Fibroblast of the conjunctiva (primary cell): ENCODE measurements around the gene APOA1.

Source experiments
- DNase-seq: peaks from one replicate; pipeline ENCODE4 v3.0.0-alpha.2; 2010; ENCODE audit warnings: low read depth

The APOA1 gene

GRCh38 chr11:116837231-116838091 lies at the start of gene APOA1:
TSS of gene APOA1 (minus strand) at chr11:116837622. CDS start at chr11:116837387, 235 bp downstream.
- DNase-seq = no peak

DNA sequence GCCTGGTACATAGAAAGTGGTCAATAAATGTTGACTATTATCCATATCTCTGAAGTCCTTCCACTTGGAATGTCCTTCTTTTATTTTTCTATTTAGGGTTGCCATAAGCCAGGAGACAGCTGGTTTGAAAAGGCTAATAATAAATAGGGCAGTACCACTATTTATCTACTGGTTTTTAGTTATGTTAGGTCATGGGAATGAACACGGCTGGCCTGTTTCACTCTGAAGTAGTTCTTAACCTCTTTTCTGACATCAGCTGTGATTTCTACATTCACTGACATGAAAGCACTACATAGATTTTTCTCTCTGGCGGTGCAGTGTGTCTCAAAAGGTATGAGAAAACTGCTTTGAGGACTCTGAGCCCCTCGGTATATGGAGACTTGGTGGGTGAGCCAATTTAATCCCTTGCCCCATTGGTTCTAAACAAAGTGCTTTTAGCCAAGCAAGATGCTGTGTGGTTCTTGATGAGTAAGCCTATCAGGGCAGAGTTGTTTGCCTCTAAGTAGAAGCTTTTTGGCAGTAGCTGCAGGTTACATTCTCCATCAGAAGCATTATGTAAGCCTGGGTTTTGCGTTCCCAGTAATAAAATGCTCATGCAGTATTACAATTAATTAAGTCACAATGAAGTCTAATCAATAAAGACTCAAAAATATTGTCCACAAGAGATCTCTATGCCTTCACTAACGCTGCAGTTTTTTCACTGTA lies 48.7 kb upstream of the APOA1 start:
- peak; percentile 30 for DNase-seq

DNA sequence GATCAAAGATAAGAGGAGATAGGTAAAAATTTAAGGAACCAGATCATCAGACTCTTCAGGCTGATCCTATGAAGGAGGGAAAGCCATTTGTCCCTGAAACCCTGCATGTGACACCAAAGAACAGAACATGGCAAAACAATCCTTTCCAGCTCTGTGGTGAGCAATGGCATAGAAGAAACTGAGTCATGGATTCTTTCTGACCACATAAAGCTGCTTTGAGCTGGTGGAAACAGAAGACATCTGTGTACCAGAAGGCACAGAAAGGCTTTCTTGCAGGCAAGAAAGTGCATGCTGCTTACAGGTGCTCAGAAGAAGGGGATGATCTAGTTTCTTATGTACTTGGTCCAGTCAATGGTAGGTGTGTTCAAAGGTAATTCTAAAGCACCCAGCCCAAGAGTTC lies 45.0 kb upstream of the APOA1 start:
- DNase-seq = no peak

GRCh38 chr11:116881143-116881542 lies 43.7 kb upstream of the APOA1 start:
- no peak for DNase-seq

GRCh38 chr11:116879800-116880625 lies 42.6 kb upstream of the APOA1 start:
- DNase-seq = peak; percentile 79

DNA sequence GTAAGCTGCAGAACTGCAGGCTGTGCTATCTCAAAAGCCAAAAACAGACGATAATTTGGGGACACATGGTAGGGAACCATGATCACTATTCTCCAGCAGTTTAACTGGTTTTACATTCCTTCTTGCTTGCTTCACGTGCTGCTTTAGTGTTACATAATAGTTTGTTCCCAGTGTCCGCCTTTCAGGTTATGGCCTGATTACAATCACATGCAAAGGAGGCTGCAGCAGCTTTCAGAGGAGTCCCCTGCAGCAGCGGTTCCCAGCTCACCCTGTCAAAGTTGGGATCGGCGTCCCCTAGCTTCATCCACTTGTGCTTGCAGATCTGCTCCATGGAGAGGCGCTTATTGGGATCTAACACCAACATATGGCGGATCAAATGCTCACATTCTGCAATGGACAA lies 39.2 kb upstream of the APOA1 start:
- no peak for DNase-seq

DNA sequence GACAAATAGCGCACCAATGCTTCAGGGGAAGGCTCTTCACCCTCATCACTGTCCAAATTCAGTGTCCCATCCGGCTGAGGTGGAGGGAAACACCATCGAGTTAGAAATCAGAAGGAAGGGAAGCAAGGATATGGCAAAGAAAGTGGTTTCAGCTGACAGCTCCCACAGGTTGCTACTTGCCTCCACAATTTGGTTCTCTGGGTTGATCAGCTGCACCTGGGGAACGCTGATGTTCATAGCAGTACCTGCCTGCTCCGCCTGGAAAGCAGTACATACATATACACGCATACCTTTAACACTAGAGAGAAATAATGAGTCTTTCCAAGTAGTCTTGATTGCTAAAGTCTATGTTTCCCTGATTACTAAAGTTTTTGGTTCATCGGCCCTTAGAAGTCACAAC lies 37.8 kb upstream of the APOA1 start:
- no peak for DNase-seq

GRCh38 chr11:116874251-116874650 lies 36.8 kb upstream of the APOA1 start:
- no peak for DNase-seq

DNA sequence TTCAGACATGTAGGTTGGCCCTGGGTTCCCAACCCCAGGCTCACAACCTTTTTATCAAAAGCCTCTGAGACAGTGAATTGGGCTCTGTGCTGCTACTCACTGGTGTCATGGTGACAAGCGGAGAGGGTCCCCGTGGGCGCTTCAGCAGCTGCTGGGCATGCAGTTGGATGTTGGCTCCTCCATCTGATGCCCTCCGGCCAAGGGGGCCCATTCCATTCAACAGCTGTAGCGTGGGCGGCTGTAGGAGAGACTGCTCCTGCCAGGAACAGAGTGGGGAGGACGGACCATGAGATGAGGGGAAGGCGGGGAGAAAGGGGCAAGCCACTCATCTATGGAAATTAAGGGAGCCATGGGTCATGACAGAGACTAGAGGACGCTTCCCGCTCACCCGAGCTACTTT lies 36.0 kb upstream of the APOA1 start:
- no peak for DNase-seq

DNA sequence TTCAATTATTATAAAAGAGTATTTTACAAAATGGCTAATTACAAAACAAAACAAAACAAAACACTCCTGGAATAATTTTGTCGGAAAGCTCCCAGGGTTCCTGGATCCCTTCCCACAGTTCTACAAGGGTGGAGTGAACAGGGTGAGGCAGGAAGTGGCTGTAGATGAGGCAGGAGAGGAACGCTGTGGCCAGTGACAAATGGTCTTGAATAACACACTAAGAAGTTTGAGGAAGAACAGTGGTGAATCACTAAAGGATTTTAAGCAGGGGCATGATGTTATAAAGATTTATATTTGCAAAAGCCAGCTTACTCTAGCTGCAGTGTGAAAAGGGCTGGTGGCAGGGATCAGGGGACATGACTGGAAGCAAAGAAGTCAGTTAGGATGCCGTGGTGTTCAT lies 33.8 kb upstream of the APOA1 start:
- DNase-seq = no peak

- DNase-seq = no peak
Measured at GRCh38 chr11:116870054-116870453, 32.6 kb upstream of the APOA1 start.

- no peak for DNase-seq
Measured at GRCh38 chr11:116869610-116870009, 32.2 kb upstream of the APOA1 start.

DNA sequence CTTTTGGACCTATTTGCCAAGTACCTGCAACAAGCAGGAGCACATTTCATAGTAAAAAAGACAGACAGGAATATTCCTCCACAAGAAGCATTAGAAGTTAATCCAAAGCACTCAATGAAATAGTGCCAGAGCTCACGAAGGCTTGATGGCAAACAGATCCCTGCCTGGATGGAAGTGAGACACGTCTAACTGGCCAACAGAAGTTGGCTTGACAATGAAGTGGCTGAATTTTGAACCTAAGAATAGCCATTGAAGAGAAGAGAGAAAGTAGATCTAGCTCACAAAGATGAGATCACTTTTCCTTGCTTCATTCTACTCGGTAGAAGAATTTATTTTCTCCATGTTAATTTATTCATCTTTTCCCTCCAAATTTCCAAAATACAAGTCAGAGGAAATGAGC lies 30.6 kb upstream of the APOA1 start:
- no peak for DNase-seq

DNA sequence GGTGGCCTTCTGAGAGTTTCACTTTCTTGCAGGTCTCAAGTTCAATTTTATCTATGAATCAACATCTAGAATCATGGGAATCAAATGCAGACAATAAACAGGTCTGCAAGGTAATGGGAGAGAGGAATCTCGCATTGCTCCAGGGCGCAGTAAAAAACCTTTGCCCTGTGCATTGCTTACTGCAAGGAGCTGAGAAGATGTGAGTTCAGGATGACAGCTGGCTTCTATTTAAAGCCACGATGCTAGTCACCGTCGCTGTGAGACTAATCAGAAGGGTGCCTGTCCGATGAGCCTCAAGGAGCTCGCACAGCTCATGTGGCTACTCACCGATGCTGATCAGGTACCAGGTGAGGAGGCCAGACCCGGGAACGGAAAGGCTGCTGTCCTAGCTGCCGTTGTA lies 30.2 kb upstream of the APOA1 start:
- no peak for DNase-seq

- DNase-seq = no peak
Measured at GRCh38 chr11:116866804-116867455, 29.5 kb upstream of the APOA1 start.

DNA sequence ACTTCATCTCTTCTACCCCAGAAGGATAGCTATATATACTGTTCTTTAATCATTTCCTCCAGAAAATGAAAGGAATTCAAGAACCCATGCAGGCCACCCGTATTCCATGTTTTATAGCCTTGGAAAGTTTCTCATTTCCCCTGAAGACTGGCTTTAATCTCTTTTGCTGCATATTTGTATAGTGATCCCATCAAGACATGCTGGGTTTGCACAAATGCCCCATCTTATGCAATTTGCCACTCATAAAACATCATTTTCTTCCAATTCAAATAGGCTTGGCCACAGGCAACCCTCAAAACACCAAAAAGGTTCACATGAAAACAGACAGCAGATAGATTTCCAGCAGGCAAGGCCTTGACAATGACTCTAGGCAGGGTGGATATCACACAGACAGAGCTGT lies 28.3 kb upstream of the APOA1 start:
- no peak for DNase-seq

DNA sequence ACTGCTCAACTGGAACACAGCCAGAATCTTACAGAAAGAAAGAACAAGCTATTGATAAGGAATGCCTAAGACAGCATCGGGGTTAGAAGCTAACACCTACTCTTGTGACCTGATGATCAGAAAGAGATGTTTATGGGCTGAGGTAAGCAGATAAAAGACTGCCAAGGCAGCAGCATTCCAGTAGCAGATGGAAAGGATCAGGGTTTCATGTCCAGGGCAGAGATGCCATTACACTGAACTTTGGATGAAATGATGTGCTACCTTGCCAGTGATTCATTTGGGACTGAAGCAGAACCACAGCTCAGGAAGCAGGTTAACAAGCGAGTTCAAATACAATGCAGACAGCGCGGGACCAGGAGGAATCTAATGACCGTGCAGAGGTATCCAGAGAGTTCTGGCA lies 27.1 kb upstream of the APOA1 start:
- DNase-seq = no peak

DNA sequence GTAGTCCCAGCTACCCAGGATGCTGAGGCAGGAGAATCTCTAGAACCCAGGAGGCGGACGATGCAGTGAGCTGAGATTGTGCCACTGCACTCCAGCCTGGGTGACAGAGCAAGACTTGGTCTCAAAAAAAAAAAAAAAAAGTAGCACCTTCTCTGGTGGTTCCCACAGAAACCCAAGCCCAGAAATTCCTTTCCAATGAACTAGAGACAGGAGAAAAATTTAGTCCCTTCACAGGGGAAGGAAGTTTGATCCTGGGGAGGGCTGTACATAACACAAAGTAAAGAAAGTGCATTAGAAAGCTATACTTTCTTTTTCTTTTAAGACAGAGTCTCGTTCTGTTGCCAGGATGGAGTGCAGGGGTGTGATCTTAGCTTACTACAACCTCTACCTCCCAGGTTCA lies 25.5 kb upstream of the APOA1 start:
- DNase-seq = no peak

- DNase-seq = no peak
Measured at GRCh38 chr11:116862185-116862584, 24.8 kb upstream of the APOA1 start.

GRCh38 chr11:116861539-116861938 lies 24.1 kb upstream of the APOA1 start:
- no peak for DNase-seq

DNA sequence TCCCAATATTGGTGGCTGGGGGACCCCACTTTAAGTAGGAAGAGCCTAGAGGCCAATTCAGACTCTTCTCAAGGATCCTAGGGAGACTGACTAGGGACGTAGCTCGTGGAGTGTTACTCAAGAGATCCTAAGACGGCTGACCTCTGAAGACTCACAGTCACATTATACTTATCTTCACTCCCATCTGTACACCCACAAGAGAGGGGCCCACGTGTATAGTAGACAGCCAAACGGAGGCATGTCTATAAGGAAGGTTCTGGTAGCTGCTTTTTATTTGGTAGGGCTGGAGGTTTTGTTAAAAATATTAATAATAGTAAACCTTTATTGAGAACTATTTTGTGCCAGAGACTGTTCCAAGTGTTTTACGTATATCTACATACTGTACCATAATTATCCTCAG lies 22.9 kb upstream of the APOA1 start:
- DNase-seq = no peak

- DNase-seq = no peak
Measured at GRCh38 chr11:116859175-116859574, 21.8 kb upstream of the APOA1 start.
